ENCODE measurements around the gene SPATS1. TPM values are rescaled to one million over a fixed set of nuclear protein-coding genes. Genes with fewer than 3 reads are reported as not detected.

The SPATS1 gene
- polyA plus RNA-seq, 1 donor: not detected

- Histone ChIP-seq H3K4me1 (ENCODE audit: control insufficient read depth, insufficient read depth, low read length) (peaks cover 14% of the 10 kb centered on the region), H3K4me3 (ENCODE audit: low read length) (no peak overlapping the region), H3K27me3 (ENCODE audit: control insufficient read depth, insufficient read depth, low read length) (peaks cover 10% of the 10 kb centered on the region), H3K36me3 (ENCODE audit: control insufficient read depth, insufficient read depth, low read length) (peaks cover 72% of the 10 kb centered on the region), H3K27ac (ENCODE audit: low read length) (no peak overlapping the region), H3K9me3 (ENCODE audit: control insufficient read depth, low read depth, low read length) (no peaks in the 10 kb centered on the region)
- DNase-seq: no peak
- 80% methylated on average over 4 of the region's 14 CpGs for WGBS (ENCODE audit: insufficient coverage, low lambda C conversion rate)
Observed at GRCh38 chr6:44301782-44302564, 40.5 kb upstream of the SPATS1 start.

- Histone ChIP-seq H3K4me3 (ENCODE audit: low read length) (no peak overlapping the region), H3K4me1 (ENCODE audit: control insufficient read depth, insufficient read depth, low read length) (peaks cover 8% of the 10 kb centered on the region), H3K27me3 (ENCODE audit: control insufficient read depth, insufficient read depth, low read length) (peaks cover 3% of the 10 kb centered on the region), H3K27ac (ENCODE audit: low read length) (no peak overlapping the region), H3K36me3 (ENCODE audit: control insufficient read depth, insufficient read depth, low read length) (peaks cover 81% of the 10 kb centered on the region), H3K9me3 (ENCODE audit: control insufficient read depth, low read depth, low read length) (no peaks in the 10 kb centered on the region)
- no peak for DNase-seq
- no CpG with 5 or more reads among the region's 12 CpGs for WGBS (ENCODE audit: insufficient coverage, low lambda C conversion rate)
Observed at GRCh38 chr6:44302856-44303255, 39.6 kb upstream of the SPATS1 start.

- Histone ChIP-seq H3K27me3 (ENCODE audit: control insufficient read depth, insufficient read depth, low read length) (no peaks in the 10 kb centered on the region), H3K36me3 (ENCODE audit: control insufficient read depth, insufficient read depth, low read length) (peaks cover 90% of the 10 kb centered on the region), H3K27ac (ENCODE audit: low read length) (no peak overlapping the region), H3K9me3 (ENCODE audit: control insufficient read depth, low read depth, low read length) (no peaks in the 10 kb centered on the region), H3K4me1 (ENCODE audit: control insufficient read depth, insufficient read depth, low read length) (peaks cover under 1% of the 10 kb centered on the region), H3K4me3 (ENCODE audit: low read length) (no peak overlapping the region)
- WGBS (ENCODE audit: insufficient coverage, low lambda C conversion rate): no CpG with 5 or more reads among the region's 6 CpGs
- no peak for DNase-seq
Observed at GRCh38 chr6:44303842-44304241, 38.6 kb upstream of the SPATS1 start.

- no CpG with 5 or more reads among the region's 25 CpGs for WGBS (ENCODE audit: insufficient coverage, low lambda C conversion rate)
- Histone ChIP-seq H3K27me3 (ENCODE audit: control insufficient read depth, insufficient read depth, low read length) (no peaks in the 10 kb centered on the region), H3K9me3 (ENCODE audit: control insufficient read depth, low read depth, low read length) (no peaks in the 10 kb centered on the region), H3K27ac (ENCODE audit: low read length) (no peak overlapping the region), H3K36me3 (ENCODE audit: control insufficient read depth, insufficient read depth, low read length) (peaks cover 96% of the 10 kb centered on the region), H3K4me1 (ENCODE audit: control insufficient read depth, insufficient read depth, low read length) (peaks cover 7% of the 10 kb centered on the region), H3K4me3 (ENCODE audit: low read length) (no peak overlapping the region)
- DNase-seq: no peak
Observed at GRCh38 chr6:44304282-44305199, 37.9 kb upstream of the SPATS1 start.

GRCh38 chr6:44305200-44305725 lies 37.2 kb upstream of the SPATS1 start:
- Histone ChIP-seq H3K4me1 (ENCODE audit: control insufficient read depth, insufficient read depth, low read length) (peaks cover 12% of the 10 kb centered on the region), H3K27ac (ENCODE audit: low read length) (no peak overlapping the region), H3K27me3 (ENCODE audit: control insufficient read depth, insufficient read depth, low read length) (no peaks in the 10 kb centered on the region), H3K36me3 (ENCODE audit: control insufficient read depth, insufficient read depth, low read length) (peaks cover 97% of the 10 kb centered on the region), H3K9me3 (ENCODE audit: control insufficient read depth, low read depth, low read length) (no peaks in the 10 kb centered on the region), H3K4me3 (ENCODE audit: low read length) (no peak overlapping the region)
- WGBS (ENCODE audit: insufficient coverage, low lambda C conversion rate): no CpG with 5 or more reads among the region's 5 CpGs
- no peak for DNase-seq

GRCh38 chr6:44306710-44307109 lies 35.7 kb upstream of the SPATS1 start:
- no peak for DNase-seq
- H3K4me3 ChIP-seq (ENCODE audit: low read length): no peak overlapping the region
- no peaks in the 10 kb centered on the region for H3K9me3 ChIP-seq (ENCODE audit: control insufficient read depth, low read depth, low read length)
- no peak overlapping the region for H3K27ac ChIP-seq (ENCODE audit: low read length)
- H3K4me1 ChIP-seq (ENCODE audit: control insufficient read depth, insufficient read depth, low read length): peaks cover 21% of the 10 kb centered on the region
- no peaks in the 10 kb centered on the region for H3K27me3 ChIP-seq (ENCODE audit: control insufficient read depth, insufficient read depth, low read length)
- H3K36me3 ChIP-seq (ENCODE audit: control insufficient read depth, insufficient read depth, low read length): peaks cover 92% of the 10 kb centered on the region
- WGBS (ENCODE audit: insufficient coverage, low lambda C conversion rate): no CpG with 5 or more reads among the region's 8 CpGs

GRCh38 chr6:44307217-44307616 lies 35.2 kb upstream of the SPATS1 start:
- H3K36me3 ChIP-seq (ENCODE audit: control insufficient read depth, insufficient read depth, low read length): peaks cover 87% of the 10 kb centered on the region
- no CpG with 5 or more reads among the region's 10 CpGs for WGBS (ENCODE audit: insufficient coverage, low lambda C conversion rate)

GRCh38 chr6:44309092-44309491 lies 33.4 kb upstream of the SPATS1 start:
- no CpG with 5 or more reads among the region's 2 CpGs for WGBS (ENCODE audit: insufficient coverage, low lambda C conversion rate)
- Histone ChIP-seq H3K36me3 (ENCODE audit: control insufficient read depth, insufficient read depth, low read length) (peaks cover 68% of the 10 kb centered on the region), H3K4me1 (ENCODE audit: control insufficient read depth, insufficient read depth, low read length) (peaks cover 29% of the 10 kb centered on the region), H3K27ac (ENCODE audit: low read length) (no peak overlapping the region), H3K27me3 (ENCODE audit: control insufficient read depth, insufficient read depth, low read length) (no peaks in the 10 kb centered on the region), H3K9me3 (ENCODE audit: control insufficient read depth, low read depth, low read length) (no peaks in the 10 kb centered on the region), H3K4me3 (ENCODE audit: low read length) (no peak overlapping the region)
- no peak for DNase-seq

More at GRCh38 chr6:44307217-44307616, 35.2 kb upstream of the SPATS1 start:
- no peak overlapping the region for H3K4me3 ChIP-seq (ENCODE audit: low read length)
- peaks cover 25% of the 10 kb centered on the region for H3K4me1 ChIP-seq (ENCODE audit: control insufficient read depth, insufficient read depth, low read length)
- H3K27ac ChIP-seq (ENCODE audit: low read length): no peak overlapping the region
- DNase-seq: no peak
- no peaks in the 10 kb centered on the region for H3K9me3 ChIP-seq (ENCODE audit: control insufficient read depth, low read depth, low read length)
- no peaks in the 10 kb centered on the region for H3K27me3 ChIP-seq (ENCODE audit: control insufficient read depth, insufficient read depth, low read length)

GRCh38 chr6:44309631-44310030 lies 32.8 kb upstream of the SPATS1 start:
- Histone ChIP-seq H3K4me1 (ENCODE audit: control insufficient read depth, insufficient read depth, low read length) (peaks cover 29% of the 10 kb centered on the region), H3K9me3 (ENCODE audit: control insufficient read depth, low read depth, low read length) (no peaks in the 10 kb centered on the region), H3K27me3 (ENCODE audit: control insufficient read depth, insufficient read depth, low read length) (no peaks in the 10 kb centered on the region), H3K4me3 (ENCODE audit: low read length) (no peak overlapping the region), H3K27ac (ENCODE audit: low read length) (no peak overlapping the region), H3K36me3 (ENCODE audit: control insufficient read depth, insufficient read depth, low read length) (peaks cover 63% of the 10 kb centered on the region)
- DNase-seq: peak; percentile 56 to 87

GRCh38 chr6:44310241-44310640 lies 32.2 kb upstream of the SPATS1 start:
- no peak for DNase-seq
- Histone ChIP-seq H3K27ac (ENCODE audit: low read length) (no peak overlapping the region), H3K9me3 (ENCODE audit: control insufficient read depth, low read depth, low read length) (no peaks in the 10 kb centered on the region), H3K27me3 (ENCODE audit: control insufficient read depth, insufficient read depth, low read length) (no peaks in the 10 kb centered on the region), H3K4me1 (ENCODE audit: control insufficient read depth, insufficient read depth, low read length) (peaks cover 29% of the 10 kb centered on the region), H3K4me3 (ENCODE audit: low read length) (no peak overlapping the region), H3K36me3 (ENCODE audit: control insufficient read depth, insufficient read depth, low read length) (peaks cover 57% of the 10 kb centered on the region)
- no CpG with 5 or more reads among the region's 3 CpGs for WGBS (ENCODE audit: insufficient coverage, low lambda C conversion rate)

Data from large intestine (tissue), 3 donors.